HG03039 (cell line): ENCODE data around the gene LNPK.
"Not testable (repeated sequence)": the region's sequence is repeated elsewhere in the genome, so short reads cannot be mapped to it uniquely, and the experiment has no call there.

Source experiments
- ATAC-seq: cut with Tn5 transposase; IDR thresholded peaks from one replicate; pipeline ENCODE4 v1.9.1; 2021; ENCODE audit warnings: mild to moderate bottlenecking, moderate library complexity; ENCODE audit not compliant: unreplicated experiment

Gene LNPK

GRCh38 chr2:175913849-175914743, 88.0 kb downstream of the LNPK start:
- not testable (repeated sequence) for ATAC-seq

- not testable (repeated sequence) for ATAC-seq
These were observed 88.8 kb downstream of the LNPK start for GRCh38 chr2:175913267-175913666.

- no peak for ATAC-seq
These were observed 98.0 kb downstream of the LNPK start for GRCh38 chr2:175904035-175904434.

- ATAC-seq, result no peak
These were observed 98.6 kb downstream of the LNPK start for GRCh38 chr2:175903384-175903936.

GRCh38 chr2:175895957-175896356, 106.1 kb downstream of the LNPK start:
- not testable (repeated sequence) for ATAC-seq

GRCh38 chr2:175892046-175892445, 110.0 kb downstream of the LNPK start:
- no peak for ATAC-seq

- no peak for ATAC-seq
These were observed 111.3 kb downstream of the LNPK start for GRCh38 chr2:175890636-175891242.

GRCh38 chr2:175889701-175890302, 112.3 kb downstream of the LNPK start:
- no peak for ATAC-seq

- ATAC-seq, result no peak
These were observed 114.3 kb downstream of the LNPK start for GRCh38 chr2:175887776-175888175.

GRCh38 chr2:175884697-175885393, 117.2 kb downstream of the LNPK start:
- ATAC-seq, result no peak

- no peak for ATAC-seq
These were observed 118.4 kb downstream of the LNPK start for GRCh38 chr2:175883586-175884194.

- no peak for ATAC-seq
These were observed 122.4 kb downstream of the LNPK start for GRCh38 chr2:175879679-175880078.

- no peak for ATAC-seq
These were observed 124.1 kb downstream of the LNPK start for GRCh38 chr2:175877845-175878544.

GRCh38 chr2:175874291-175874690, 127.8 kb downstream of the LNPK start:
- no peak for ATAC-seq
